Measurements from ENCODE around the gene HMGB2. TPM values are rescaled to one million over a fixed set of nuclear protein-coding genes. Genes with fewer than 3 reads are reported as not detected.

The HMGB2 gene
- total RNA-seq, 1 donor: 30.4 TPM

- H3K4me3 ChIP-seq (ENCODE audit: insufficient read depth, low read length): no peak overlapping the region
- no peaks in the 10 kb centered on the region for H3K27me3 ChIP-seq (ENCODE audit: insufficient read depth, low read length)
- no peak for DNase-seq (ENCODE audit: insufficient read length, low spot score, missing footprints)
- H3K79me2 ChIP-seq (ENCODE audit: insufficient read depth, low read length): no peaks in the 10 kb centered on the region
- no peaks in the 10 kb centered on the region for H3K4me1 ChIP-seq (ENCODE audit: insufficient read depth, low read length)
- H3K36me3 ChIP-seq (ENCODE audit: insufficient read depth, low read length): no peaks in the 10 kb centered on the region
- no peak overlapping the region for H3K27ac ChIP-seq (ENCODE audit: low read depth, low read length)
- H4K20me1 ChIP-seq (ENCODE audit: insufficient read depth, low read length): no peaks in the 10 kb centered on the region
- no peak overlapping the region for H3K4me2 ChIP-seq (ENCODE audit: insufficient read depth, low read length)
- TF ChIP-seq CTCF (IDR thresholded peaks at IDR 0.05; ENCODE audit: extremely low read depth, low read depth, low read length): no peak
- no peak overlapping the region for H2AFZ ChIP-seq (ENCODE audit: low read length)
- peaks cover 3% of the 10 kb centered on the region for H3K9me3 ChIP-seq (ENCODE audit: low read depth, low read length)
Measured at GRCh38 chr4:173284463-173284862, 49.7 kb downstream of the HMGB2 start.

GRCh38 chr4:173282626-173283025 is 51.5 kb downstream of the HMGB2 start:
- no peak for DNase-seq (ENCODE audit: insufficient read length, low spot score, missing footprints)
- Histone ChIP-seq H3K4me1 (ENCODE audit: insufficient read depth, low read length) (no peaks in the 10 kb centered on the region), H3K4me3 (ENCODE audit: insufficient read depth, low read length) (no peak overlapping the region), H3K79me2 (ENCODE audit: insufficient read depth, low read length) (no peaks in the 10 kb centered on the region), H3K9me3 (ENCODE audit: low read depth, low read length) (peaks cover 3% of the 10 kb centered on the region), H4K20me1 (ENCODE audit: insufficient read depth, low read length) (no peaks in the 10 kb centered on the region), H3K27ac (ENCODE audit: low read depth, low read length) (no peak overlapping the region), H2AFZ (ENCODE audit: low read length) (no peak overlapping the region), H3K4me2 (ENCODE audit: insufficient read depth, low read length) (no peak overlapping the region), H3K27me3 (ENCODE audit: insufficient read depth, low read length) (no peaks in the 10 kb centered on the region), H3K36me3 (ENCODE audit: insufficient read depth, low read length) (no peaks in the 10 kb centered on the region)
- no peak for TF ChIP-seq CTCF (IDR thresholded peaks at IDR 0.05; ENCODE audit: extremely low read depth, low read depth, low read length)

- Histone ChIP-seq H3K27ac (ENCODE audit: low read depth, low read length) (no peak overlapping the region), H3K27me3 (ENCODE audit: insufficient read depth, low read length) (no peaks in the 10 kb centered on the region), H3K9me3 (ENCODE audit: low read depth, low read length) (peaks cover 1% of the 10 kb centered on the region), H3K79me2 (ENCODE audit: insufficient read depth, low read length) (no peaks in the 10 kb centered on the region), H3K36me3 (ENCODE audit: insufficient read depth, low read length) (no peaks in the 10 kb centered on the region), H3K4me3 (ENCODE audit: insufficient read depth, low read length) (no peak overlapping the region), H4K20me1 (ENCODE audit: insufficient read depth, low read length) (no peaks in the 10 kb centered on the region), H3K4me1 (ENCODE audit: insufficient read depth, low read length) (no peaks in the 10 kb centered on the region), H3K4me2 (ENCODE audit: insufficient read depth, low read length) (no peak overlapping the region), H2AFZ (ENCODE audit: low read length) (no peak overlapping the region)
- TF ChIP-seq CTCF (IDR thresholded peaks at IDR 0.05; ENCODE audit: extremely low read depth, low read depth, low read length): no peak
- no peak for DNase-seq (ENCODE audit: insufficient read length, low spot score, missing footprints)
Measured at GRCh38 chr4:173282256-173282562, 51.9 kb downstream of the HMGB2 start.

GRCh38 chr4:173281406-173282255 is 52.5 kb downstream of the HMGB2 start:
- Histone ChIP-seq H4K20me1 (ENCODE audit: insufficient read depth, low read length) (no peaks in the 10 kb centered on the region), H3K9me3 (ENCODE audit: low read depth, low read length) (peaks cover 1% of the 10 kb centered on the region), H3K27ac (ENCODE audit: low read depth, low read length) (no peak overlapping the region), H3K4me1 (ENCODE audit: insufficient read depth, low read length) (no peaks in the 10 kb centered on the region), H3K27me3 (ENCODE audit: insufficient read depth, low read length) (no peaks in the 10 kb centered on the region), H2AFZ (ENCODE audit: low read length) (no peak overlapping the region), H3K4me2 (ENCODE audit: insufficient read depth, low read length) (no peak overlapping the region), H3K79me2 (ENCODE audit: insufficient read depth, low read length) (no peaks in the 10 kb centered on the region), H3K4me3 (ENCODE audit: insufficient read depth, low read length) (no peak overlapping the region), H3K36me3 (ENCODE audit: insufficient read depth, low read length) (no peaks in the 10 kb centered on the region)
- TF ChIP-seq CTCF (IDR thresholded peaks at IDR 0.05; ENCODE audit: extremely low read depth, low read depth, low read length): no peak
- no peak for DNase-seq (ENCODE audit: insufficient read length, low spot score, missing footprints)

Other genes starting within 250 kb of the HMGB2 start
- 18.8 and 22.7 TPM in 2 replicates for gene GALNT7, start 165.5 kb downstream of the HMGB2 start, total RNA-seq
- 22.1 and 25.3 TPM in 2 replicates for gene SAP30, start 36.6 kb upstream of the HMGB2 start, total RNA-seq
- gene SCRG1, start 64.8 kb upstream of the HMGB2 start, total RNA-seq: 0.88 and 7.6 TPM in 2 replicates
- 1.8 and 3.8 TPM in 2 replicates for gene HAND2, start 195.9 kb upstream of the HMGB2 start, total RNA-seq

All from osteoblast (primary cell).